NCI-H1105 treated with DMSO at 0.1 percent for 48 hours (cell line): Measurements from ENCODE around the gene SORT1.
A peak's percentile ranks its signal among the peaks of the same experiment; 100 is the strongest.
"Not testable (repeated sequence)": the region's sequence is repeated elsewhere in the genome, so short reads cannot be mapped to it uniquely, and the experiment has no call there.

ENCODE experiments used
- DNase-seq: peaks from one replicate; lab custom pipeline; 2025; lab: John Stamatoyannopoulos, UW

The SORT1 gene

GRCh38 chr1:109397581-109398342, at the start of gene SORT1:
SORT1 (minus strand) TSS chr1:109397918; CDS start chr1:109397892, 26 bp downstream.
- peak; percentile 98 for DNase-seq

DNA sequence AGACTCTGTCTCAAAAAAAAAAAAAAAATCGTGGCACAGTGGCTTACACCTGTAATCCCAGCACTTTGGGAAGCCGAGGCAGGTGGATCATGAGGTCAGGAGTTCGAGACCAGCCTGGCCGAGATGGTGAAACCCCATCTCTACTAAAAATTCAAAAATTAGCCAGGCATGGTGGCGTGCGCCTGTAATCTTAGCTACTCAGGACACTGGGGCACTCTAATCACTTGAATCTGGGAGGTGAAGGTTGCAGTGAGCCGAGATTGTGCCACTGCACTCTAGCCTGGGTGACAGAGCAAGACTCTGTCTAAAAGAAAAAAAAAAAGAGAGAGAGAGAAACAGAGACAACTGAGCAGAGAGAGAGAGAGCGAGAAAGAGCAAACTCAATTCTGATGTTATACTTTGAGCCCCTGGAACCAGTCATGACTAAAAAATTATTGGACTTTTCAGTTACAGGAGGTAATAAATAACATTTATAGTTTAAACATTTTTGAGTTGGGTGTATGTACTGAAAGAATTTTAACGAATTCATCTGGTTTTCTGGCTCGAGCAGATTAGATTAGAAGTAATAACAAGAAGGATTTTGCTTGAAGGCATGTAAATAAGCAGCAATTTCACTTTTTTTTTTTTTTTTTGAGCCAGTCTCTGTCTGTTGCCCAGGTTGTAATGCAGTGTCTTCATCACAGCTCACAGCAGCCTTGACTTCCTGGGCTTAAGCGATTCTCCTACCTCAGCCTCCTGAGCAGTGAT, 48.4 kb upstream of the SORT1 start:
- not testable (repeated sequence) for DNase-seq

DNA sequence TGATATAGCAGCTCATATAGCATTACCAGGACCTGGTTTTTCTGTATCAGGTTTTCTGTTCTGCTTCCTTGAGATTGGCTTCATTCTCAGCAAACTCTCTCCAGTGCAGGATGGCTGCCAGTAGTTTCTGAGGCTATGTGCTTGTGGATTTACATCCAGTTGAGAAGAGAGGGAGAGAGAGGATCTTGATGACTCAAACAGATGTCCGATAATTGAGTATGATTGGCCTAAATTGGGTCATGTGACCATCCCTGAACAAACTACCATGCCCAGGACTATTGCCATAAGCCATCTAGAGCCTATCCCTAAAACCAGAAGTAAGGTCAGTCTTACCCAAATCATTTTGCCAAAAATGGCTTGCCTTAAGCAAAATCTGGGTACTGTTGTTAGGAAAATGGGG, 46.6 kb upstream of the SORT1 start:
- no peak for DNase-seq

GRCh38 chr1:109443476-109443875, 45.8 kb upstream of the SORT1 start:
- DNase-seq = no peak

DNA sequence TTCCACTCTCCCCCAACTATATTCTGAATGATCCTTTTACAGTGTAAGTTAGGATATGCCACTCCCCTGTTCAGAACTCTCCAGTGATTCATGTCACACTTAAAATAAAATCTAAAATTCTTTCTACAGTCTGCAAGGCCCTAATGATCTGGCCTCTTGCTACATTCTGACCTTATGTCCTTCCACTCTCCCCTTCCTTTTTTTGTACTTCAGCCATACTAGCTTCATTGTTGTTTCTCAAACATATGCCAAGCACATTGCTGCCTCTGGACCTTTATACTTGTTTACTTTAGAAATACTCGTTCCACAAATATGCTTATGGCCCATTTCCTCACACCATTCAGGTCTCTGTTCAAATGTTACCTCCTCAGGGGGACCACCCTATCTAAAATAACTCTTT, 43.4 kb upstream of the SORT1 start:
- no peak for DNase-seq

DNA sequence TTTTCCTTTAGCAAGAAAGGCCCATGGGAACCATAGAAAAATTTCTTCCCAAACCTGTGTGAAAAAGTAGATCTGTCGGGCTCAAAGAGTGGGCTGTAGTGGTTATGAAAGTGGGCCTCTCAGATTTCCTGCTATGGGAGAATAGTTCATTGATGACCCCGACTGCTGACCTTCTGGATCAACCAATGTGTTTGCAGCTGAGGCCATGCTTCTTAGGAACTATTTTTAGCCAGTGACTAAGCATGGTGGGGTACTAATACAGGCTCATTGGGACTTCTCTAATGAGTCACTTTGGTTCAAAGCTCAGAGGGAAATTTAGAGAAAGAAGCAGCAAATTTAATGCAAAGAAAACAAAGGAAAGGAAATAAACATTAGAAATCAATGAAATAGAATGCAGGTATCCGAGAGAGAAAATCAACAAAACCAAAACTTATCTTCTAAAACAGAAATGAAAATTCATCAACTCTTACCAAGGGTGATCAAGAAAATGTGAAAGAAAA, 41.1 kb upstream of the SORT1 start:
- no peak for DNase-seq

DNA sequence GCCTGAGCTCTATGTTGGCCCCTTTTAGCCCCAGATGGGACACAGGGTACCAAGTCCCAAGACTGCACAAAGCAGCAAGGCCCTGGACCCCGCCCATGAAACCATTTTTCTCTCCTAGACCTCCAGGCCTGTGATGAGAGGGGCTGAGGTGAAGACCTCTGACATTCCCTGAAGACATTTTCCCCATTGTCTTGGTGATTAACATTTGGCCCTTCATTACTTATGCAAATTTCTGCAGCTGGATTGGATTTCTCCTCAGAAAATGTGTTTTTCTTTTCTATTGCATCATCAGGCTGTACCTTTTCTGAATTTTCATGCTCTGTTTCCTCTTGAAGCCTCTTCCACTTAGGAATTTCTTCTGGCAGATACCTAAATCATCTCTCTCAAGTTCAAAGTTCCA, 36.8 kb upstream of the SORT1 start:
- no peak for DNase-seq

DNA sequence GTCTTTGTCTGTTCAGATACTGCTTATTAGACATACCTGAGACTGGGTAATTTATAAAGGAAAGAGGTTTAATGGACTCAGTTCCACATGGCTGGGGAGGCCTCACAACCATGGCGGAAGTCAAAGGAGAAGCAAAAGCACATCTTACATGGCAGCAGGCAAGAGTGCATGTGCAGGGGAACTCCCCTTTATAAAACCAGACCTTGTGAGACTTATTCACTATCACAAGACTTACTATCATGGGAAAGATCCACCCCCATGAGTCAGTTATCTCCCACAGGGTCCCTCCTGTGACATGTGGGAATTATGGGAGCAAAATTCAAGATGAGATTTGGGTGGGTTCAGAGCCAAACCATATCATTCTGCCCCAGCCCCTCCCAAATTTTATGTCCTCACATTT, 35.6 kb upstream of the SORT1 start:
- DNase-seq = no peak

GRCh38 chr1:109432336-109432735, 34.6 kb upstream of the SORT1 start:
- no peak for DNase-seq

DNA sequence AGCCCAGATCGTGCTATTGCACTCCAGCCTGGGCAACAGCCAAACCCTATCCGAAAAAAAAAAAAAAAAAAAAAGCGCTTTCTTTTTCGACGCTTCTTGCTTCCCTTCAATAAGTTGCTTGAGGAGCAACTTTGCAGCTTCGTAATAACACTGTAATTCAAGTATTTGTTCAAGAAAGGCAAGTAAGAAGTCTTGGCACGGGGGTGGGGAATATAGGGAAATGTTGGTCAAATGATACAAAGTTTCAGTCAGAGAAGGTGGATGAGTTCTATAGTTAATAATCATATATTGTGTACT, 29.4 kb upstream of the SORT1 start:
- no peak for DNase-seq

DNA sequence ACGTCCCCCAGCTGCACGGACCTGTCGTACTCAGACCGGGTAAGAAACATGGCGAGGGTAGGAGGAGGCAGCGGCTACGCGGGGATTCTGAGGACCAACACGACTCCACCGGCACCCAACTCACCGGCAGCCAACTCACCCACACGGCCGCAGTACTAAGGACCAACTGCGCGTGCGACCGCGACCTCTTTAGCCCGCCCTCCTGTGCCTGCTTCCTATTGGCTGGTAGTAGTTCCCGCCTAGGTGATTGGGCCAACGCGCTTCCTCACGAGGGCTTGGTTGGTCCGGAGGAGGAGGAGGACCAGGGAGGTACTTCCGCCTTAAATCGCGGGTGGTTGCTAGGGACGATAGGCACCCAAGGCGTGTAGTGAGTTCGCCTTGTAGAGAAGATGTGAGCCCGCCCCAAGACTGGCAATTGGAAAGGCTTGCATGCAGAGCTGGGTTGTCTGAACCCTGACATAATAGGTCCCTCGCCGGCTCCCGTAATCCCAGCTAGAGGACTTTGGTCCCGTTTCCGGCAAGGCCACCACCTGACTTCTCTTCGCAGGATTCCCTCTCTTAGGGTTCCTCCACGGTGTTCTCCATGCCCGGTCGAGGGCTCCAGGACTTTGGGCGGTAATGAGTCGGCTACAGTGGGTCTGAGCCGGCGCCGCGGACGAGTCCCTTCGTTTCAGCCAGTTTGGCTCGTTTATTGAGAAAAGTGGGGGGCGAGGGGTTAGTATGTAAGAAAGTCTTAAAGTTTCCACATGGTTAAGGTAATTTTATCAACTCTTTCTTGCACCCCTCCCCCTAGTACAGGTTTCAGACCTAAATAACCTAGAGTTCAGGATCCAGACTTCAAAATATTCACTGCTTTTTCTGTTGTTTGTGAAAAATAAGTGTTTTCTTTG, 28.8 kb upstream of the SORT1 start, which contains the start of gene PSMA5:
Gene PSMA5 (minus strand): TSS at position 168 of the 890 bp plus-strand sequence. CDS start 118 bp downstream, at position 50.
- DNase-seq = peak; percentile 100

GRCh38 chr1:109425391-109426280, 27.9 kb upstream of the SORT1 start:
- DNase-seq = peak; percentile 50

DNA sequence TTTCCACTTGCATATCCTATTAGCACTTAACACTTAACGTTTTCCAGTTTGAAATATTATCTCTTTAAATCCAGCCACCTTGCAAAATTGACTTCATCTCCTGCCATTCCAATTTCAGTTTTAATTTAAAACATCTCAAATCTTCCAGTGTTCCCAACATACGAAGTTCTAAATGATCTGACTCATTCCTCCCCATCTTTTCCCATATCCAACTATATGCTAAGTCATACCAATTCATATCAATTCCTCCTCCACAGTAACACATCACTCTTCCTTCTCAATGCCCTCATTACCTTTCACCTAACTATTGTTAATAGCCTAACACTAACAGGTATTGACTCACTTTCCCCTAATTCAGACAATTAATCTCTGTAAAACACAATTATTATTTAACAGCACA, 25.8 kb upstream of the SORT1 start:
- no peak for DNase-seq

GRCh38 chr1:109412551-109412950, 14.8 kb upstream of the SORT1 start:
- DNase-seq = no peak

DNA sequence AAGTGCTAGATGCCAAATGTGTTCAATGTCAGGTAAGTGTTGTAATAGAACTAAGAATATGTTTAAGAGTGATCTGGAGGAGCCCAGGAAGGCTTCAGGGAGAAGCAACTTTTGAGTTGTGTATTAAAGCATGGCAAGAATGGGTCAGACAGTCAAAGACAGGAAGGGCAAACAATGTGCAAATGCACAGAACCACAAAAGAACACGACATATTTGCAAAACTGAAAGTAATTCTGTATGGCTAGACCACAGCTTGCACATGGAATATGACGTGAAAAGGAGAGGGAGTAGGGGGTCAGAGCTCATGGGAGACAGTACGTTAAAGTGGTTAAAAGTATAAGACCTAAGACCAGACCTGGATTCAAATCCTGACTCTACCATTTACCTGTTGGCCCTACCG, 7.1 kb upstream of the SORT1 start:
- DNase-seq = no peak

GRCh38 chr1:109402025-109402424, 4.3 kb upstream of the SORT1 start:
- no peak for DNase-seq

DNA sequence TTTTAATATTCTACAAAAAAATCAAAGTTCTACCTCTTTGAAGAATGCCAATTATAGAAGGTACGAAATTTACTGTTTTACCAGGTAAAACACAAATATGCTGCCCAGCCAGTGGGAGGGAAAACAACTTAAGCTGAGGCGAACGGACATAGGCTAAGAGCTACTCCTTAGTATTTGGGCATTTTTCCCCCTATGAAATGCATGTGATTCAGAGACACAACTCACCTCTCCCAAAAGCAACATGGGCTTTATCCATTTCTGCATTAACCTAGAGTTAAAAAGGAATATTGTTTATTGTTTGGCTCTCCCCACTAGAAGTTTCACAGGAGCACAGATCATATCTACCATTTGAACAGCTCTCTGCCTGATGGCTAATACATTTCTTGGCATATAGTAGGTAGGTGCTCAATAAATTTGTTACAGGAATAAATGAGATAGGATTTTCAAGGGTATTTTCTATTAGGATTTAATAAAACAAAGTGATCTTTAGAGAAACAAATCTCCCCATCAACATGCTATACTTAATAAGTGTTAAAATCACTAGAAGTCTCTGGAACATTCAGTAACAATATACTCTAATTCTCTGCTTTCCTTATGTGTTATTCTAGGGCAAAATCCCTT, 2.4 kb upstream of the SORT1 start:
- DNase-seq = no peak

GRCh38 chr1:109399326-109399957, 1.7 kb upstream of the SORT1 start:
- DNase-seq = peak; percentile 87

GRCh38 chr1:109398343-109399225, 866 bp upstream of the SORT1 start:
- DNase-seq = peak; percentile 23
